ENCODE measurements around the gene A1BG. TPM values are rescaled to one million over a fixed set of nuclear protein-coding genes. Genes with fewer than 3 reads are reported as not detected.

The A1BG gene
- total and polyA plus RNA-seq, 2 of the 13 experiments (the other 11 are each of a cell fraction or from before 2014, with no cell fraction given) = 14.7 to 41.4 TPM

DNA sequence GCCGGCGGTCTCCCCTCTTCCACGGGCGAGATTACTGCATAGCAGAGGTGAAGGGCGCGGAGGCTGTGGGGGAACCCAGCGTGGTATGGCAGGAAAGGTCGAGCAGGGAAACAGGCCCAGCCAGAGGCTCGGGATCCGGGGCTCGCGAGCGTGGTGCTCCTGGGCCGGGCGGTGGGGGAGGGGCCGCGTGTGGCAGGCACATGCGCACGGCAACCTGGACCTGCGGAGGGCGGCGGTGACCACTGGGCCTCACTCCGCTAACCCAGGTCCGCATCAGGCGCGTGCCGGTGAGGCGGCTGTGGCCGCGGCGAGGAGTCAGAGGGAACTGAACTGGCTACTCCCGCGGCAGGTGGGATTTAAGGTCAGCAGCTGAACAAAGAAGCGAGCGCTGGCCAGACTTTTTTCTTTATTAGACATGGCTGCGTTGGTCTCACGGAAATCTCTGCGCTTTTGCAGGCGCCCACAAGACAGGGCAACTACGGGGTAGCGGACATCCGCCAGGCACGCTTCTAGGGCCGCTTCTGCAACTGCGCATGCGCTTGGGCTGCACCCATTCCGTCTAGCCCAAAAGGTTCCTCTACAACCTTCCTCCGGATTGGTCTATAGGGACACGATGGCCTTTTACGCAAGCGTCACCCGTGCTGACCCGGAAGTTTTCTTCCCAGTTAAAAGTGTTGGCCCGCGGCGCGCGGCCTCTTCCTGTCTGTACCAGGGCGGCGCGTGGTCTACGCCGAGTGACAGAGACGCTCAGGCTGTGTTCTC is 33.5 kb upstream of the A1BG start, which contains the start of gene RPS5 (continued):
- TF ChIP-seq KIAA2018 (CRISPR knock-in tag; IDR thresholded peaks at IDR 0.05; ENCODE audit: borderline replicate concordance) (no peak), ZNF33A (CRISPR knock-in tag; IDR thresholded peaks at IDR 0.05; ENCODE audit: borderline replicate concordance) (no peak), CENPX (CRISPR knock-in tag; IDR thresholded peaks at IDR 0.05) (no peak), ZNF552 (CRISPR knock-in tag; IDR thresholded peaks at IDR 0.05; ENCODE audit: borderline replicate concordance) (no peak), GATAD1 (CRISPR knock-in tag; IDR thresholded peaks at IDR 0.05) (peak; percentile 93), ZNF570 (CRISPR knock-in tag; IDR thresholded peaks at IDR 0.05; ENCODE audit: borderline replicate concordance) (peak; percentile 35; the same call in 1 of the 2 replicates), MIER2 (CRISPR knock-in tag; IDR thresholded peaks at IDR 0.05) (no peak), ZNF605 (CRISPR knock-in tag; IDR thresholded peaks at IDR 0.05) (peak; percentile 83), XRCC5 (optimal IDR thresholded peaks at IDR 0.05; ENCODE audit: low read length) (peak; percentile 34), TRIM24 (CRISPR knock-in tag; IDR thresholded peaks at IDR 0.05) (no peak), ATF5 (CRISPR knock-in tag; IDR thresholded peaks at IDR 0.05; ENCODE audit: low read depth) (no peak; the same call in 1 of the 2 replicates)
- TF ChIP-seq, protein P1, sequence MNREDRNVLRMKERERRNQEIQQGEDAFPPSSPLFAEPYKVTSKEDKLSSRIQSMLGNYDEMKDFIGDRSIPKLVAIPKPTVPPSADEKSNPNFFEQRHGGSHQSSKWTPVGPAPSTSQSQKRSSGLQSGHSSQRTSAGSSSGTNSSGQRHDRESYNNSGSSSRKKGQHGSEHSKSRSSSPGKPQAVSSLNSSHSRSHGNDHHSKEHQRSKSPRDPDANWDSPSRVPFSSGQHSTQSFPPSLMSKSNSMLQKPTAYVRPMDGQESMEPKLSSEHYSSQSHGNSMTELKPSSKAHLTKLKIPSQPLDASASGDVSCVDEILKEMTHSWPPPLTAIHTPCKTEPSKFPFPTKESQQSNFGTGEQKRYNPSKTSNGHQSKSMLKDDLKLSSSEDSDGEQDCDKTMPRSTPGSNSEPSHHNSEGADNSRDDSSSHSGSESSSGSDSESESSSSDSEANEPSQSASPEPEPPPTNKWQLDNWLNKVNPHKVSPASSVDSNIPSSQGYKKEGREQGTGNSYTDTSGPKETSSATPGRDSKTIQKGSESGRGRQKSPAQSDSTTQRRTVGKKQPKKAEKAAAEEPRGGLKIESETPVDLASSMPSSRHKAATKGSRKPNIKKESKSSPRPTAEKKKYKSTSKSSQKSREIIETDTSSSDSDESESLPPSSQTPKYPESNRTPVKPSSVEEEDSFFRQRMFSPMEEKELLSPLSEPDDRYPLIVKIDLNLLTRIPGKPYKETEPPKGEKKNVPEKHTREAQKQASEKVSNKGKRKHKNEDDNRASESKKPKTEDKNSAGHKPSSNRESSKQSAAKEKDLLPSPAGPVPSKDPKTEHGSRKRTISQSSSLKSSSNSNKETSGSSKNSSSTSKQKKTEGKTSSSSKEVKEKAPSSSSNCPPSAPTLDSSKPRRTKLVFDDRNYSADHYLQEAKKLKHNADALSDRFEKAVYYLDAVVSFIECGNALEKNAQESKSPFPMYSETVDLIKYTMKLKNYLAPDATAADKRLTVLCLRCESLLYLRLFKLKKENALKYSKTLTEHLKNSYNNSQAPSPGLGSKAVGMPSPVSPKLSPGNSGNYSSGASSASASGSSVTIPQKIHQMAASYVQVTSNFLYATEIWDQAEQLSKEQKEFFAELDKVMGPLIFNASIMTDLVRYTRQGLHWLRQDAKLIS (CRISPR knock-in tag; IDR thresholded peaks at IDR 0.05) = no peak; the same call in 1 of the 2 replicates
- TF ChIP-seq, protein P2, sequence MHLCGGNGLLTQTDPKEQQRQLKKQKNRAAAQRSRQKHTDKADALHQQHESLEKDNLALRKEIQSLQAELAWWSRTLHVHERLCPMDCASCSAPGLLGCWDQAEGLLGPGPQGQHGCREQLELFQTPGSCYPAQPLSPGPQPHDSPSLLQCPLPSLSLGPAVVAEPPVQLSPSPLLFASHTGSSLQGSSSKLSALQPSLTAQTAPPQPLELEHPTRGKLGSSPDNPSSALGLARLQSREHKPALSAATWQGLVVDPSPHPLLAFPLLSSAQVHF (CRISPR knock-in tag; IDR thresholded peaks at IDR 0.05) = peak; percentile 92; the same call in 1 of the 2 replicates
